ENCODE data around the gene TCP11L2. TPM values are rescaled to one million over a fixed set of nuclear protein-coding genes. Genes with fewer than 3 reads are reported as not detected.
"Not testable (repeated sequence)": the region's sequence is repeated elsewhere in the genome, so short reads cannot be mapped to it uniquely, and the experiment has no call there.

Gene TCP11L2
- total RNA-seq, 2 experiments from 2014 or later, result 25.1 to 27.8 TPM

GRCh38 chr12:106369624-106370346 is 67.3 kb downstream of the TCP11L2 start:
- H3K27ac Mint-ChIP-seq, result no peak overlapping the region
- CTCF ChIA-PET, result interaction anchor here (3.0 kb wide), 1 partner anchor 9 kb away, joined by 9 read pairs; no protein-coding TSS in a partner anchor
- no peak for DNase-seq
- no peaks in the 10 kb centered on the region for H3K4me1 Mint-ChIP-seq
- no peak overlapping the region for H3K4me3 Mint-ChIP-seq
- no peaks in the 10 kb centered on the region for H3K9me3 Mint-ChIP-seq
- POLR2A ChIA-PET, result no interaction called here
- H3K36me3 Mint-ChIP-seq (ENCODE audit: low read depth), result peaks cover 16% of the 10 kb centered on the region
- no peaks in the 10 kb centered on the region for H3K27me3 Mint-ChIP-seq

- ChIA-PET CTCF (interaction anchor here (0.7 to 4.3 kb wide), 5 partner anchors 8 to 1330 kb away, joined by 3 to 24 read pairs (median 4); partner anchors contain the start of gene POLR3B), POLR2A (interaction anchor here (1.4 kb wide), 1 partner anchor 21 kb away, joined by 9 read pairs; the partner anchor contains the start of gene POLR3B)
- Mint-ChIP-seq H3K27me3 (no peaks in the 10 kb centered on the region), H3K27ac (no peak overlapping the region), H3K4me1 (peaks cover 18% of the 10 kb centered on the region), H3K36me3 (ENCODE audit: low read depth) (peaks cover 57% of the 10 kb centered on the region), H3K4me3 (no peak overlapping the region), H3K9me3 (peaks cover 6% of the 10 kb centered on the region)
- no peak for DNase-seq
These were observed 76.3 kb downstream of the TCP11L2 start for GRCh38 chr12:106378788-106379187.

DNA sequence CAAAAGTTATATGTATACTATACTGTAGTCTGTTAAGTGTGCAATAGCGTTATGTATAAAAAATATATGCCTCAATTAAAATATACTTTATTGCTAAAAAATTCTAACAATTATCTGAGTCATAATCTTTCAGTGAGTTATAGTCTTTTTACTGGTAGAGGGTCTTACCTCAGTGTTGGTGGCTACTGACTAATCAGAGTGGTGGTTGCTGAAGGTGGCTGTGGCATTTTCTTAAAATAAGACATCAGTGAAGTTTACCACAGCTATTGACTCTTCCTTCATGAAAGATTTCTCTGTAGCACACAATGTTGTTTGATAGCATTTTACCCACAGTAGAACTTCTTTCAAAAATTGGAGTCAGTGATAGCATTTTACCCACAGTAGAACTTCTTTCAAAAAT is 78.4 kb downstream of the TCP11L2 start:
- DNase-seq, result no peak
- Mint-ChIP-seq H3K4me3 (no peak overlapping the region), H3K36me3 (ENCODE audit: low read depth) (peaks cover 53% of the 10 kb centered on the region), H3K27ac (no peak overlapping the region), H3K27me3 (no peaks in the 10 kb centered on the region), H3K4me1 (peaks cover 18% of the 10 kb centered on the region), H3K9me3 (peaks cover 6% of the 10 kb centered on the region)
- CTCF ChIA-PET, result interaction anchor here (0.6 to 4.3 kb wide), 5 partner anchors 9 to 539 kb away, joined by 4 to 24 read pairs (median 4); partner anchors contain the start of gene POLR3B
- POLR2A ChIA-PET, result interaction anchor here (0.9 to 1.4 kb wide), 2 partner anchors 23 to 188 kb away, joined by 3 to 4 read pairs; partner anchors contain the start of gene POLR3B

GRCh38 chr12:106381866-106382265 is 79.3 kb downstream of the TCP11L2 start:
- POLR2A ChIA-PET, result interaction anchor here (1.3 kb wide), 1 partner anchor 36 kb away, joined by 3 read pairs; no protein-coding TSS in a partner anchor

DNA sequence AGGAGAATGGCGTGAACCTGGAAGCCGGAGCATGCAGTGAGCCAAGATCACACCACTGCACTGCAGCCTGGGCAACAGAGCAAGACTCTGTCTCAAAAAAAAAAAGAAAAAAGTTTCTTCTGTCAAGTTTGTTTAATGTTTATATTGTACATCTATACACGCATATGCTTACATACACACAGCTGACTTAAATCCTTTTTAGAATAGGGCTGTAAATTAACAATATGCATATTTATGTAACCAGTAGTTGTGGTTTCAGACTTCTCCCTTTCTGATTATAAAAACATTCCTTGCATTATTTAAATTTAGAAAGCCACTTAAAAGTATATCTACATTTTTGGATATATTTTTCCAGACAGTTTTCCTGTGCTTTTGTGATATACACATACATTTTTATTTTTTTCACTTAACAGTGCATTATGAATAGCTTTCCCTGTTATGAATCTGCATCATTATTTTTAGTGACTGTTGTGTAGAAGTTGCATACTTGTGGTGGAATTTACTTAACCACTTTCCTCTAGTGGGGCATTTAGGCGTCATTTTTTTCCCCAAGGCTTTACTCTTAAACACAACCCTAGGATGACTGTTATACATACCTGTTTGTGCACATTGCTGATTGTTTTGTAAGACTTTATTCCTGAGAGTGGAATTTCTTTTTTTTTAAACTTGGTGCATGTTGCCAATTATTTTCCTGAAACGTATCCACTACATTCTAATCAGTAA is 84.4 kb downstream of the TCP11L2 start:
- peaks cover 5% of the 10 kb centered on the region for H3K4me1 Mint-ChIP-seq
- no peaks in the 10 kb centered on the region for H3K27me3 Mint-ChIP-seq
- ChIA-PET CTCF (interaction anchor here (0.6 to 3.5 kb wide), 5 partner anchors 9 to 532 kb away, joined by 3 to 24 read pairs (median 4); partner anchors contain the start of gene POLR3B), POLR2A (no interaction called here)
- H3K36me3 Mint-ChIP-seq (ENCODE audit: low read depth), result peaks cover 14% of the 10 kb centered on the region
- H3K9me3 Mint-ChIP-seq, result no peaks in the 10 kb centered on the region
- H3K27ac Mint-ChIP-seq, result no peak overlapping the region
- no peak for DNase-seq
- H3K4me3 Mint-ChIP-seq, result no peak overlapping the region

More at GRCh38 chr12:106381866-106382265, 79.3 kb downstream of the TCP11L2 start:
- CTCF ChIA-PET, result interaction anchor here (0.6 to 1.8 kb wide), 4 partner anchors 263 to 538 kb away, joined by 3 to 6 read pairs (median 4); no protein-coding TSS in a partner anchor
- Mint-ChIP-seq H3K4me1 (peaks cover 18% of the 10 kb centered on the region), H3K36me3 (ENCODE audit: low read depth) (peaks cover 45% of the 10 kb centered on the region)
- not testable (repeated sequence) for H3K9me3 Mint-ChIP-seq, H3K27ac Mint-ChIP-seq, H3K27me3 Mint-ChIP-seq, DNase-seq, H3K4me3 Mint-ChIP-seq

- CTCF ChIA-PET, result interaction anchor here (0.6 to 3.5 kb wide), 4 partner anchors 10 to 531 kb away, joined by 3 to 24 read pairs (median 10); partner anchors contain the start of gene POLR3B
- Mint-ChIP-seq H3K27ac (no peak overlapping the region), H3K27me3 (no peaks in the 10 kb centered on the region), H3K4me1 (peaks cover 5% of the 10 kb centered on the region), H3K4me3 (no peak overlapping the region), H3K9me3 (no peaks in the 10 kb centered on the region), H3K36me3 (ENCODE audit: low read depth) (peaks cover 7% of the 10 kb centered on the region)
- POLR2A ChIA-PET, result no interaction called here
- DNase-seq, result no peak
These were observed 85.4 kb downstream of the TCP11L2 start for GRCh38 chr12:106387848-106388377.

GRCh38 chr12:106389151-106389550 is 86.6 kb downstream of the TCP11L2 start:
- DNase-seq, result no peak
- Mint-ChIP-seq H3K4me3 (no peak overlapping the region), H3K4me1 (no peaks in the 10 kb centered on the region), H3K36me3 (ENCODE audit: low read depth) (peaks cover 5% of the 10 kb centered on the region), H3K27ac (no peak overlapping the region), H3K27me3 (no peaks in the 10 kb centered on the region), H3K9me3 (no peaks in the 10 kb centered on the region)
- ChIA-PET CTCF (interaction anchor here (3.3 kb wide), 1 partner anchor 530 kb away, joined by 24 read pairs; no protein-coding TSS in a partner anchor), POLR2A (no interaction called here)

- Mint-ChIP-seq H3K4me3 (no peak overlapping the region), H3K36me3 (ENCODE audit: low read depth) (peaks cover 15% of the 10 kb centered on the region), H3K9me3 (no peaks in the 10 kb centered on the region), H3K27me3 (no peaks in the 10 kb centered on the region), H3K27ac (no peak overlapping the region), H3K4me1 (no peaks in the 10 kb centered on the region)
- no peak for DNase-seq
- CTCF ChIA-PET, result no interaction called here
- POLR2A ChIA-PET, result no interaction called here
These were observed 90.2 kb downstream of the TCP11L2 start for GRCh38 chr12:106392759-106393158.

Other genes starting within 250 kb of the TCP11L2 start
- gene NUAK1, start 163.8 kb upstream of the TCP11L2 start, total RNA-seq, result not detected
- 1 to 10 TPM; 5.2 to 5.3 TPM for gene CKAP4, start 54.7 kb upstream of the TCP11L2 start, total RNA-seq
- 1 to 10 TPM; 3.7 to 4.4 TPM for gene POLR3B, start 55.0 kb downstream of the TCP11L2 start, total RNA-seq

All from activated CD4-positive, alpha-beta memory T cell treated with anti-CD3 and anti-CD28 coated beads, Interleukin-2, amount 10 ng/mL, durations not matched to agents 7 days and 5 days (primary cell).